Measurements from ENCODE around the gene IL9.

DNA sequence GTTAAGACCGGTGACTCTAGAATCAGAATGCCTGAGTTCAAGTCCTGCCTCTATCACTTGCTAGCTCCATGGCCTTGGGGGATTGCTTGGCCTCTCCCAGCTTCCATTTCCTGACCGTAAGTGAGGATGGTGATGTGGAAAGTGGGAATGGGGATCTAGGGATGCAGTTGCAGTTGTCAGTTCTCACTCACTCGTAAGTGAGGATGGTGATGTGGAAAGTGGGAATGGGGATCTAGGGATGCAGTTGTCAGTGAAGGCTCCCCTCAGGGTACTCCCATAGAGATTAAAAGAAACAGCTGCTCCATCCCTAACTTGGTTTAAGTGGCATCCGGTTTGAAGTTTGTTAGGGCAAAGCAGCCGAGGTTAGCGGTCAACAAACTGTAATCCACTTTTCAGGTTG lies 3.0 kb upstream of the IL9 start:
- no peak for TF ChIP-seq EZH2 (IDR thresholded peaks at IDR 0.05)
- TF ChIP-seq POLR2AphosphoS5 (IDR thresholded peaks at IDR 0.05; ENCODE audit: borderline replicate concordance, low read depth, low read length): no peak
- TF ChIP-seq FOXP2 (optimal IDR thresholded peaks at IDR 0.05; ENCODE audit: control extremely low read depth, extremely low read length, insufficient read depth): no peak
